ENCODE data around the gene CDK5RAP2.

The CDK5RAP2 gene

DNA sequence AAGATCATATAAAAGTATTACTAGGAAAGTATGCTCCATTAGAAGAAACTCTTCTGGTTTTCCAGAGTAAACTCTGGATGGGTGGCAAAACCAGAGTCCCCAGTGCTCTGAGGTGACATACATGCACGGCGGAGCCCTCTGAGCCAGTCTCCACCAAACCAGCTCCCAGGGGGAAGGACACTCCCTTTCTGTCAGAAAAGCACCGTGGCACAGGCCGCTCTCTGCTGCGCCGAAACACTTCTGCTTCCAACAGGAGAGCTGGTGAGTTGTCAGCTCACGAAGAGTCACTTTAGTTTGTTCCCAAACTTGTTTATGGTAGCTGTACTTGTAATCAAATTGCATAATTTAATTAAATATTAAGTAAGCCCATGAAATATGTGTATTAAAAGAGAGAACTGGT is 184.6 kb downstream of the CDK5RAP2 start:
- no peak for DNase-seq
- in situ Hi-C loops (cut with MboI; ENCODE audit: low pct_unique_long_range_greater_than_20kb, low sequenced_read_pairs) = no loop called here

GRCh38 chr9:120394058-120394669 is 185.8 kb downstream of the CDK5RAP2 start:
- peak; percentile 53 for DNase-seq
- in situ Hi-C loops (cut with MboI; ENCODE audit: low pct_unique_long_range_greater_than_20kb, low sequenced_read_pairs) = no loop called here

DNA sequence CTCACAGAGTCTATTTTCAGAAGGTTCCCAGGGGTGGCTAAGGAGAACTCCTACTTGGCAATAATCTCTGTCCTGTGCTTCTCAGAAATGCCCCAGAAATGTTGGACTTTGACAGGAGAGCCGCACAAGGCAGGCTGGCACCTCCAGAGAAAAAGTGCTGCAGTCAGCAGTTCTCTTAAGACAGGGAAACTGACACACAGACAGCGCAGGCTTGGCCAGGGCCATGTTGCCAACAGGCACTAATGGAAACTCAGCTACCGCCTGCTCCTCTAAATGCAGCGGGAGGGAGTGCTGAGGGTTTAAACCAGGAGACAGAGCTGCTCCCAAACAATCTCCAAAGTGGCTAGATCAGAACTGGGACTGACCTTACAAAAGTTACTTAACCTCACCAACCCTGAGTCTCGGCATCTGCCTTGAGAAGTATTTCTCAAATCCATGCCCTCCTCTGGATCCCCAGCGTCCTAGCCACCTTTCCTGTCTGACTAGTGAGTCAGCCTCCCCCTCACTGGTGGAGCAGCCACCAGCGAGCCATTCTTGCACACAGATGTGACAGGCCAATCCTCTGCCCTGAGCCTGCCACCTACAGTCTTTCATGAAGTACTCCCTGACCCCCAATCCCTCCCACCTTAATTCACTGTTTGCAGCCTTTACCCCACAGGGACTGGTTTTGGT is 186.4 kb downstream of the CDK5RAP2 start:
- no peak for DNase-seq
- in situ Hi-C loops (cut with MboI; ENCODE audit: low pct_unique_long_range_greater_than_20kb, low sequenced_read_pairs) = no loop called here

DNA sequence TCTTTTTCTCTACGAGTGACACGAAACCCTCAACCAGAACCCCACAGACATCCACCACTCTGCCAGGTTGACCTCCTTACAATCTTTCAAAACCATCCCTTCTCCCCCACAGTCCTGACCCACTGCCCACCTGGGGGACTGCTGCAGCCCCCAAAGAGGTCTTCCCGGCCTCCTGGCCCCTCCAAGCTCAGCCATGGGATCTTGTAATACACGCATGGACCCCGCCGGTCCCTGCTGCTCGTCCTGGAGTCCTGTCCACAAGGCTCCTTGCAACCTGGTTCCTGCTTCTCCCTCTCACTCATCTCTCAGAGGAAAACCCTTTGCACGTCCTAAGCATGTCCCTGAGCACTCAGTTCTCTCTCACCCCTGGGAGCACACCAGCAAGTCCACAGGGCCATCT is 187.3 kb downstream of the CDK5RAP2 start:
- DNase-seq = no peak
- in situ Hi-C loops (cut with MboI; ENCODE audit: low pct_unique_long_range_greater_than_20kb, low sequenced_read_pairs) = no loop called here

DNA sequence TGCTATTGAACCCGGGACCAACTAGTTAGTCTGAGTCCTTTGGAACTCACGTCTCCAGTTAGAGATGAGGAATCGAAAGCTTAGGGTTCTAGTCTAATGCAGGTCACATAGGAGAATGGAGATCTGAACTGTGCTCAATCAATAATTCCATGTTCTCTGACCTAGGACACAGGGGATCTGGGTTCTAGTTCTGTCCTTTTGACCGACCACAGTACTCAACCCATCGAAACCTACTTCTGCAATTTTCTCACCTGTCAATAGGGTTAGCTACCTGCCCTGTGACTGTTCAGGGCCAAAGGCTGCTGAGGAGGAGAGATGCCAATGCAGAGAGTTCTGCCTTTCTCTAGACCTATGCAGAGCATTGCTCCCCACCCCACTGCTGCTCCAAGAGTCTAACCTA is 187.7 kb downstream of the CDK5RAP2 start:
- in situ Hi-C loops (cut with MboI; ENCODE audit: low pct_unique_long_range_greater_than_20kb, low sequenced_read_pairs) = no loop called here
- DNase-seq = no peak

DNA sequence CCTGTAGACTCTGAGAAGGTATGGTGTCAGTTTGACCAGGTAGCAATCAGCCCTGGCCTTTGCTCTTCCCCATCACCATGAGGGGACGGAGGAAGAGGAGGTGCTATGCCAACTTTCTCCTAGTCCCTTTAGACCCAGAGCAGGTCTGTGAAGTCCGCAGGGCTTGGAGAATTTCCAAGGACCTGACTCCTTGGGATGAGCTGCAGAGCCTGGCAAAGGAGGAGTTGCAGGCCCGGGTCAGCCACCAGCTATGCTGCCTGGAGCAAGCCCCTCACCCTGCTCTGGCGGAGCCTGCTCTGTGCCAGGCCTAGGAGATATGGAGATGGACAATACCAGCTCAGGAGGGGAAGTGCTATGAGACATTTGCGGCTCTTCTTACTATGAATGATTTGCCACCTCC is 188.3 kb downstream of the CDK5RAP2 start:
- no peak for DNase-seq
- in situ Hi-C loops (cut with MboI; ENCODE audit: low pct_unique_long_range_greater_than_20kb, low sequenced_read_pairs) = no loop called here

GRCh38 chr9:120390637-120391190 is 189.3 kb downstream of the CDK5RAP2 start:
- no peak for DNase-seq
- in situ Hi-C loops (cut with MboI; ENCODE audit: low pct_unique_long_range_greater_than_20kb, low sequenced_read_pairs) = no loop called here

GRCh38 chr9:120389867-120390266 is 190.1 kb downstream of the CDK5RAP2 start:
- in situ Hi-C loops (cut with MboI; ENCODE audit: low pct_unique_long_range_greater_than_20kb, low sequenced_read_pairs) = no loop called here
- no peak for DNase-seq

DNA sequence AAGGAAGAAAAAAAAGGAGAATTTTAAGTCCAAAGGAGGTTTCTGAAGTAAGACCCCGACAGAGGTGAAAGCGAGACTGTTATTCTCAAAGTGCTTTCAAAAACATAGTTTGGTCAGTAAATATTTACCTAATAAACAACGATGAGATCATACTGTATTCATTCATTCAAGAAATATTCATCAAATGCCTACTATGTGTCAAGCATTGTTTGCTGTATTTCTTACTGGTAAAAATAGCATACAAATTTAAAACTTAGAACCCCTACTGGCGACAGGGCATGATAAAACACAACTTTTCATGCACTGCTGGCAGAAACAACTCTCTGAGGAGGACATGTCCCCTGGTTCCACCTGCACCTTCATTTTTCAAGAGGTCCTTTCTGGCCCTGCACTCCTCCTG is 190.7 kb downstream of the CDK5RAP2 start:
- in situ Hi-C loops (cut with MboI; ENCODE audit: low pct_unique_long_range_greater_than_20kb, low sequenced_read_pairs) = no loop called here

GRCh38 chr9:120388003-120388855 is 191.7 kb downstream of the CDK5RAP2 start:
- in situ Hi-C loops (cut with MboI; ENCODE audit: low pct_unique_long_range_greater_than_20kb, low sequenced_read_pairs) = no loop called here
- no peak for DNase-seq

More for the DNA sequence above, 190.7 kb downstream of the CDK5RAP2 start:
- DNase-seq = no peak

GRCh38 chr9:120387257-120388002 is 192.5 kb downstream of the CDK5RAP2 start:
- no peak for DNase-seq
- in situ Hi-C loops (cut with MboI; ENCODE audit: low pct_unique_long_range_greater_than_20kb, low sequenced_read_pairs) = no loop called here

DNA sequence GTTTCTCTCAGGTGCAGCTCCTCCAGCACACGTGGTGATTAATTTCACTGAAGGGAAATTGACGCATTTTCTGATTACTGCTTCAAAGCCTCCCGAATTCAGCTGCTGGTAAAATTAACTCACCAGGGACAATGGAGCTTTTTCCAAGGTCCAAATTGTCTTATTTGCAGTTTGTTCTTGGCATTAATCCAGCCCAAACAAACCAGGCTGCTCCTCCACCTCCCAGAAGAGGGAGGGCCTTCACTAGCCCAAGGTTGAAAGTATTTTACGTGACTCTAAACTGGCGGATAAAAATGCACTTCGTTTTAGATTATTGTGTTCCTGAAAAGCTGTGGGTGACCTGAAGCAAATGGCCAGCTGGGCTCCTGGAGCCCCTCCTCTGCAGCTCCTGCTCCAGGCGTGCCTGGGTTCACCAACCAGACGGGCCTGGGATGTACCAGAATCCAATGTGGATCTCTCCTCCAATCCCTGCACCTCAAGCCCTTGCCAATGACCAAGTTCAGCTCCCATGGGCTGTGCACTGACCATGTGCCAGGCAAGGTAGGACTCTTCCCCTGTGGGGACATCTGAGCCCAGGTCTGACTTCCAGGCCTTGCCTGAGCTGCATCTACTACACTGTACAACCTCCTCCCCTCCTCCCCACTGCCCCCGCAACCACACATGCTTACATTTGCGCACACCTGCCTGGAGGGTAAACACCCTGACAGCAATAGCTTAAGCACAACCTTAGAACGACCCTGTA is 193.4 kb downstream of the CDK5RAP2 start:
- in situ Hi-C loops (cut with MboI; ENCODE audit: low pct_unique_long_range_greater_than_20kb, low sequenced_read_pairs) = no loop called here

GRCh38 chr9:120385606-120386389 is 194.2 kb downstream of the CDK5RAP2 start:
- in situ Hi-C loops (cut with MboI; ENCODE audit: low pct_unique_long_range_greater_than_20kb, low sequenced_read_pairs) = no loop called here
- no peak for DNase-seq

More for the DNA sequence above, 193.4 kb downstream of the CDK5RAP2 start:
- DNase-seq = no peak

- no peak for DNase-seq
- in situ Hi-C loops (cut with MboI; ENCODE audit: low pct_unique_long_range_greater_than_20kb, low sequenced_read_pairs) = no loop called here
These were observed 195.1 kb downstream of the CDK5RAP2 start for GRCh38 chr9:120384925-120385272.

DNA sequence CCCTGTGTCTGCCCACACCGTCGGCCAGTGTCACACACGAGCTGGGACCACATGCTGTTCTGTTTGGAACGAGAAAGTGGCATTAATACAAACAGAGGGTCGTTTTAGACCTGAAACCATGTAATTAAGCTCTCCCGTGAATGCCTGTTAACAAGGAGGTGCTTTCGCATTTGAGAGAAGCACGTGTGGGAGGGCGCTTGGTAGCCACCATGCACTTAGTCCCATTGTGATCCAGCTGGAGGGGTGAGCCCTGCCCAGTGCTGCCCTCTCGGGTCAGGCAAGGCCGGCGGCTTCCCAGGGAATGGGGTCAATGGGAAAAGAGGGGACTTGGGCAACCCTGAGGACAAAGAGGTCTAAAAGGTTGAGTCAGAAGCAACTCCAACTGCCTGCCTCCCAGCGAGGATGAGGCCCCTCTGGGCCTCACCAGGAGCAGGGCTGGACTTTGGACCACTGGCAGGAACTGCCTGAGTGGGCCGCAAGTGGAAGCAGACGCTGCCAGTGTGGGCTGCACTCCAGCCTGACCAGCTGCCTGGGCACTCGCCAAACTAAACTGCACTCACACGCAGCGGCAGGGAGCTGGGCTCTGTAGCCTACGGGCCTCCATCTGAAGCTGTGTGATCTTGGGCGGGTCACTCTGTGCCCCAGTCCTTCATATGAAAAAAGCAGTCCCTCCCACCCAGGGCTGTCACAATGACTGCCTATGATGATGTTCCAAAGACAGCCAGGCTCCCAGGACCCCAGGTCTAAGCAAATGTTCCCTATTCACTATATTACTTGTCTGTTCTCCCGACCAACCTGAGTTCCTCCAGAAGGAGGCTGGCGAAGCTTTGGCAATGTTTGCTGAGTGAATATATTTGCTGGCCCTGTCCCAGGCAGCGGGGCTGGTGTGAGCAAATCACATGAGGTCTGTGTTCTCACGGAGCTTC is 195.7 kb downstream of the CDK5RAP2 start:
- in situ Hi-C loops (cut with MboI; ENCODE audit: low pct_unique_long_range_greater_than_20kb, low sequenced_read_pairs) = no loop called here
- no peak for DNase-seq

GRCh38 chr9:120383611-120383998 is 196.4 kb downstream of the CDK5RAP2 start:
- no peak for DNase-seq

GRCh38 chr9:120382453-120382852 is 197.5 kb downstream of the CDK5RAP2 start:
- in situ Hi-C loops (cut with MboI; ENCODE audit: low pct_unique_long_range_greater_than_20kb, low sequenced_read_pairs) = no loop called here
- no peak for DNase-seq

More at GRCh38 chr9:120383611-120383998, 196.4 kb downstream of the CDK5RAP2 start:
- in situ Hi-C loops (cut with MboI; ENCODE audit: low pct_unique_long_range_greater_than_20kb, low sequenced_read_pairs) = no loop called here

All from KBM-7 (cell line).